A673 (cell line): ENCODE results near the gene RERGL. TPM values are rescaled to one million over a fixed set of nuclear protein-coding genes. Genes with fewer than 3 reads are reported as not detected.

Experiments
- BruUV-seq: library from RNA; stranded (reverse); fragments of 400-500 nt; replicated peaks from 2 replicates; lab custom pipeline; 2021; lab: Mats Ljungman, UMichigan
- CTCF ChIA-PET: fragments of 300-600 bp; sonication (Branson Sonifier 250); formaldehyde crosslinking; loops from one replicate; lab custom pipeline; 2022; ENCODE audit warnings: antibody characterized with exemption; lab: Charles Lee
- POLR2A ChIA-PET: fragments of 300-600 bp; sonication (Branson Sonifier 250); formaldehyde crosslinking; loops from one replicate; lab custom pipeline; 2022; ENCODE audit warnings: antibody characterized with exemption; ENCODE audit not compliant: low non-redundant PET; lab: Charles Lee
- DNase-seq: peaks from one replicate; pipeline ENCODE4 v3.0.0-alpha.2; 2015; ENCODE audit warnings: low spot score
- H3K27ac ChIP-seq: fragments of 200-600 bp; sonication (generic); 2 replicates; pipeline ENCODE4 v1.5.1; 2016; ENCODE audit warnings: mixed run types, low read depth, mild to moderate bottlenecking, mixed read lengths, antibody characterized with exemption, low read length; ENCODE audit not compliant: poor library complexity, severe bottlenecking
- H3K27me3 ChIP-seq: fragments of 200-600 bp; sonication (generic); replicated peaks from 2 replicates; pipeline ENCODE4 v1.6.1; 2017; ENCODE audit warnings: mixed run types, low read depth, mild to moderate bottlenecking, mixed read lengths, antibody characterized with exemption, low read length; ENCODE audit not compliant: insufficient read depth, poor library complexity
- H3K36me3 ChIP-seq: fragments of 200-600 bp; sonication (generic); 2 replicates; pipeline ENCODE4 v1.6.1; 2016; ENCODE audit warnings: mixed run types, mild to moderate bottlenecking, mixed read lengths, antibody characterized with exemption, low read length; ENCODE audit not compliant: insufficient read depth, poor library complexity, severe bottlenecking
- H3K4me1 ChIP-seq: fragments of 200-600 bp; sonication (generic); 2 replicates; pipeline ENCODE4 v1.6.1; 2017; ENCODE audit warnings: mixed run types, mild to moderate bottlenecking, mixed read lengths, antibody characterized with exemption, low read length; ENCODE audit not compliant: insufficient read depth, poor library complexity, severe bottlenecking
- H3K4me3 ChIP-seq: fragments of 200-600 bp; sonication (generic); 2 replicates; pipeline ENCODE4 v1.5.1; 2016; ENCODE audit warnings: low read depth, mixed run types, mild to moderate bottlenecking, mixed read lengths, low read length; ENCODE audit not compliant: poor library complexity, severe bottlenecking
- H3K9me3 ChIP-seq: fragments of 200-600 bp; sonication (generic); 2 replicates; pipeline ENCODE4 v1.6.1; 2016; ENCODE audit warnings: mixed run types, low read depth, mild to moderate bottlenecking, mixed read lengths, antibody characterized with exemption, low read length; ENCODE audit not compliant: poor library complexity, severe bottlenecking
- EZH2 ChIP-seq: fragments of 200-600 bp; sonication (generic); IDR thresholded peaks from 2 replicates; pipeline ENCODE4 v1.6.1; 2017; ENCODE audit warnings: borderline replicate concordance, low read depth, mild to moderate bottlenecking, mixed read lengths, antibody characterized with exemption, low read length; ENCODE audit not compliant: poor library complexity, severe bottlenecking
- intact Hi-C: fragments of 100-400 bp; cut with micrococcal nuclease; formaldehyde crosslinking; loops from one replicate; pipeline ENCODE4 v1.10.0; 2022; ENCODE audit not compliant: unreplicated experiment
- total RNA-seq: library from RNA; stranded (reverse); gene quantifications from 2 replicates; pipeline ENCODE4 v1.2.3, GENCODE V29; 2021
- TF ChIP-seq, protein P1 (sequence below): fragments of 300-800, 200-600 bp; sonication (generic); conservative IDR thresholded peaks from 2 replicates; pipeline ENCODE4 v1.5.1; 2017; ENCODE audit warnings: low read depth, mild to moderate bottlenecking, antibody characterized with exemption, low read length, moderate library complexity, mixed read lengths

The RERGL gene
- total RNA-seq, 1 experiment from 2014 or later, result not detected

- Histone ChIP-seq H3K4me3 (no peak overlapping the region), H3K9me3 (no peaks in the 10 kb centered on the region), H3K27ac (no peak overlapping the region), H3K27me3 (no peaks in the 10 kb centered on the region), H3K36me3 (no peaks in the 10 kb centered on the region), H3K4me1 (no peaks in the 10 kb centered on the region)
- no peak for DNase-seq
- TF ChIP-seq, protein P1, sequence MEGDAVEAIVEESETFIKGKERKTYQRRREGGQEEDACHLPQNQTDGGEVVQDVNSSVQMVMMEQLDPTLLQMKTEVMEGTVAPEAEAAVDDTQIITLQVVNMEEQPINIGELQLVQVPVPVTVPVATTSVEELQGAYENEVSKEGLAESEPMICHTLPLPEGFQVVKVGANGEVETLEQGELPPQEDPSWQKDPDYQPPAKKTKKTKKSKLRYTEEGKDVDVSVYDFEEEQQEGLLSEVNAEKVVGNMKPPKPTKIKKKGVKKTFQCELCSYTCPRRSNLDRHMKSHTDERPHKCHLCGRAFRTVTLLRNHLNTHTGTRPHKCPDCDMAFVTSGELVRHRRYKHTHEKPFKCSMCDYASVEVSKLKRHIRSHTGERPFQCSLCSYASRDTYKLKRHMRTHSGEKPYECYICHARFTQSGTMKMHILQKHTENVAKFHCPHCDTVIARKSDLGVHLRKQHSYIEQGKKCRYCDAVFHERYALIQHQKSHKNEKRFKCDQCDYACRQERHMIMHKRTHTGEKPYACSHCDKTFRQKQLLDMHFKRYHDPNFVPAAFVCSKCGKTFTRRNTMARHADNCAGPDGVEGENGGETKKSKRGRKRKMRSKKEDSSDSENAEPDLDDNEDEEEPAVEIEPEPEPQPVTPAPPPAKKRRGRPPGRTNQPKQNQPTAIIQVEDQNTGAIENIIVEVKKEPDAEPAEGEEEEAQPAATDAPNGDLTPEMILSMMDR, result no peak
- no peak for TF ChIP-seq EZH2
- BruUV-seq, result no TSS peak
- ChIA-PET POLR2A (no interaction called here), CTCF (no interaction called here)
- intact Hi-C loops, result no loop called here
Observed at GRCh38 chr12:18120899-18121298, 30.9 kb upstream of the RERGL start.

DNA sequence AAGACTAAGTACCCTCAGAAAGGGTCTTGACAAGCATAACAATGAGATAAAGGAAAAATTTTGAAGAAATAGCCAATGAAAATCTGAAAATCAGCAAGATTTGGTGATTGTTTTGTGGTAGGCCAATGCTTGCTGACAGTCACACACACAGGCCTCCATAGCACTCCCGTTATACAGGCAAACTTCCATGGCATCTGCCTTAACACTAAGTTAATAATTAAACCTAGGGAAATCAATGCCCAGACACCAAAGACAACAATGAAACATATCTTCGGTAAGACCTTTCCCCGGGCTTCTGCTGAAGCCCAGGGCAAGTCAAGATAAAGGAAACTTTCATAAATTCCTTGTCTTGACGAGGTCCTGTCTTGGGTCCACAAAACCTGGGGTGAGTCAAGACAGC is 18.6 kb upstream of the RERGL start:
- TF ChIP-seq EZH2, result no peak
- TF ChIP-seq, protein P1, result no peak
- no peak for DNase-seq
- H3K27ac ChIP-seq, result no peak overlapping the region
- no peak overlapping the region for H3K4me3 ChIP-seq
- no peaks in the 10 kb centered on the region for H3K36me3 ChIP-seq
- ChIA-PET POLR2A (no interaction called here), CTCF (no interaction called here)
- no peaks in the 10 kb centered on the region for H3K4me1 ChIP-seq
- intact Hi-C loops, result no loop called here
- no peaks in the 10 kb centered on the region for H3K9me3 ChIP-seq
- H3K27me3 ChIP-seq, result no peaks in the 10 kb centered on the region
- BruUV-seq, result no TSS peak

DNA sequence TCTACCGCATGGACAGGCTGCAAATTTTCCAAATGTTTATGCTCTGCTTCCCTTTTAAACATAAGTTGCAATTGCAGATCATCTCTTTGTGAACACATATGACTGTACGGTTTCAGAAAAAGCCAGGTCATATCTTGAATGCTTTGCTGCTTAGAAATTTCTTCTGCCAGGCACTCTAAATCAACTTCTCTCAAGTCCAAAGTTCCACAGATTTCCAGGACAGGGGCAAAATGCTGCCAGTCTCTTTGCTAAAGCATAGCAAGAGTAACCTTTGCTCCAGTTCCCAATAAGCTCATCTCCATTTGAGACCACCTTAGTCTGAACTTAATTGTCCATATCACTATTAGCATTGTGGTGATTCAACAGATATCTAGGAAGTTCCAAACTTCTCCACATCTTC is 13.6 kb upstream of the RERGL start:
- Histone ChIP-seq H3K4me1 (no peaks in the 10 kb centered on the region), H3K36me3 (no peaks in the 10 kb centered on the region), H3K4me3 (no peak overlapping the region), H3K27me3 (no peaks in the 10 kb centered on the region), H3K27ac (no peak overlapping the region), H3K9me3 (no peaks in the 10 kb centered on the region)
- TF ChIP-seq, protein P1, result no peak
- TF ChIP-seq EZH2, result no peak
- ChIA-PET CTCF (no interaction called here), POLR2A (no interaction called here)
- intact Hi-C loops, result no loop called here
- DNase-seq, result no peak
- BruUV-seq, result no TSS peak
